ENCODE results near the gene GFRA1.
"Not testable (repeated sequence)": the region's sequence is repeated elsewhere in the genome, so short reads cannot be mapped to it uniquely, and the experiment has no call there.

The GFRA1 gene

GRCh38 chr10:116060864-116061263, 212.1 kb downstream of the GFRA1 start:
- DNase-seq (ENCODE audit: low spot score), result no peak

DNA sequence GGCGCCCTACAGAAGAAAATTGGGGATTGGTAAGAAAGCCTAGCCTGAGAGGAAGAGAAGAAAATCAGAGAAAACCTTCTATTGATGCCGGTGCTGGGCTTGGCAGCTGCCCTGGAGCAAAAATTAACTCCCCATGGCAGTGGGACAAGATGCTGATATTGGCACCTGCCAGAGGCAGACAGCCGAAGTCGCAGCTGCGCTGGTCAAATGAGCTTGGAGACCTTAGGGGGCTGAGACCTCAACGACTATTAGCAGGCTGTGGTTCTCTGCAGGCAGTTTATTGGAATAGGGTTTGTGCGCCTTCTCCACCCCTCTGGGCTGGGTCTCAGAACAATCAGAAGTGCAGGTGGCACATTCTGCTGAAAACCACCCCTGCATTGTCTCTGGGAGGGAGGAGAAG, 213.7 kb downstream of the GFRA1 start:
- no peak for DNase-seq (ENCODE audit: low spot score)

GRCh38 chr10:116056445-116057293, 216.3 kb downstream of the GFRA1 start:
- no peak for DNase-seq (ENCODE audit: low spot score)

DNA sequence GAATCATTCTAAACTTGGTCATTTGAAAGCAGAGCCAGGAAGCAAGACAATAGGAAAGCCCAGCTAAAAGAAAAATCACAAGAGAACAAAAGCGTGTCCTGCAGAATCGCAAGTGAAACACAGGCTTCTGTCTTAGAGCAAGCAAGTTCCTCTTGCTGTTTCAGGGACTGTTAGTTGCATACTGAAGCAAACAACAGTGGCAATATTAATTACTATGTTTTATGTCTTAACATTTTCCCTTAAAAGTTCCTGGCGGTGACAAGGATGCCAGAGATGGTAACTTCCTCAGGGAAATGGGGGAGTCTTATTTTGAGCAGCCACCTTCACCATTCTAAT, 217.1 kb downstream of the GFRA1 start:
- DNase-seq (ENCODE audit: low spot score), result no peak

- no peak for DNase-seq (ENCODE audit: low spot score)
These were observed 217.6 kb downstream of the GFRA1 start for GRCh38 chr10:116055252-116055916.

DNA sequence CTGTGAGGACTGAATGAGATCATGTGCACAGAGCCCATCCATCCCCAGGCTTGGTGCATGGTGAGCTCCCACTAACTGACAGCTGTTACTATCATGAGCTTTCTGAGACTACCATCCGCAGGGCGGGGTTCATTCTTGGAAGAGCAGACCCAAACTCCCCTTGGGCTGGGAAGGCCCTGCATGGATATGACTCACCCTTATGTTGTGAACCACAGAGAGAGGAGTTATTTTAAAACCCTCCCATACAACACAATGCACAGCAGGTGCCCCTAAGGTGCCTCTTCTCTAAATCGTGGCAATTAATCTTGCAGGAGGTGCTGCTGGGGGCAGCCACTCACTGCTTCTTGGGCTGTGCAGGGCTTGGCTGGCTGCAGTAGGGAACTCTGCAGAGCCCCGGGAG, 219.1 kb downstream of the GFRA1 start:
- DNase-seq (ENCODE audit: low spot score), result no peak

DNA sequence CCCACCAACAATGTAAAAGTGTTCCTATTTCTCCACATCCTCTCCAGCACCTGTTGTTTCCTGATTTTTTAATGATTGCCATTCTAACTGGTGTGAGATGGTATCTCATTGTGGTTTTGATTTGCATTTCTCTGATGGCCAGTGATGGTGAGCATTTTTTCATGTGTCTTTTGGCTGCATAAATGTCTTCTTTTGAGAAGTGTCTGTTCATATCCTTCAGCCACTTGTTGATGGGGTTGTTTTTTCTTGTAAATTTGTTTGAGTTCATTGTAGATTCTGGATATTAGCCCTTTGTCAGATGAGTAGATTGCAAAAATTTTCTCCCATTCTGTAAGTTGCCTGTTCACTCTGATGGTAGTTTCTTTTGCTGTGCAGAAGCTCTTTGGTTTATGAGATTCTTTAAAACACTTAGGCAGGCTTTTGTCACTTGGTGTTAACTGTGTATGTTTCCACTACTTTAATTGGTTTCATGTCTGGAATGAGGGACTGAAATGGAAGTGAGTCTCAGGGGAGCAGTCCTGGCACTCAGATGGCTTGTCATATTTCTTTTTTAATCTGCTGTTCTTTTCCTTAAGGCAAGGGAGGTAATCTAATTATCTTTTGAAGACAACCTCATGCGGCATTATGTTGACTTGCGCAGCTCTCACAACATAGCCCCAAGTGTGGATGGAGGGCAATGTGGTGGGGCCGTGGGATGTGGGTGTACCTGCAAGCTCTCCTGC, 219.8 kb downstream of the GFRA1 start:
- not testable (repeated sequence) for DNase-seq (ENCODE audit: low spot score)

DNA sequence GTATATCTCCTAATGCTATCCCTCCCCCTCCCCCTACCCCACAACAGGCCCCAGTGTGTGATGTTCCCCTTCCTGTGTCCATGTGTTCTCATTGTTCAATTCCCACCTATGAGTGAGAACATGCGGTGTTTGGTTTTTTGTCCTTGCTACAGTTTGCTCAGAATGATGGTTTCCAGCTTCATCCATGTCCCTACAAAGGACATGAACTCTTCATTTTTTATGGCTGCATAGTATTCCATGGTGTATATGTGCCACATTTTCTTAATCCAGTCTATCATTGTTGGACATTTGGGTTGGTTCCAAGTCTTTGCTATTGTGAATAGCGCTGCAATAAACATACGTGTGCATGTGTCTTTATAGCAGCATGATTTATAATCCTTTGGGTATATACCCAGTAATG, 220.5 kb downstream of the GFRA1 start:
- not testable (repeated sequence) for DNase-seq (ENCODE audit: low spot score)

GRCh38 chr10:116049974-116050304, 223.1 kb downstream of the GFRA1 start:
- DNase-seq (ENCODE audit: low spot score), result no peak

GRCh38 chr10:116049158-116049973, 223.6 kb downstream of the GFRA1 start:
- no peak for DNase-seq (ENCODE audit: low spot score)

DNA sequence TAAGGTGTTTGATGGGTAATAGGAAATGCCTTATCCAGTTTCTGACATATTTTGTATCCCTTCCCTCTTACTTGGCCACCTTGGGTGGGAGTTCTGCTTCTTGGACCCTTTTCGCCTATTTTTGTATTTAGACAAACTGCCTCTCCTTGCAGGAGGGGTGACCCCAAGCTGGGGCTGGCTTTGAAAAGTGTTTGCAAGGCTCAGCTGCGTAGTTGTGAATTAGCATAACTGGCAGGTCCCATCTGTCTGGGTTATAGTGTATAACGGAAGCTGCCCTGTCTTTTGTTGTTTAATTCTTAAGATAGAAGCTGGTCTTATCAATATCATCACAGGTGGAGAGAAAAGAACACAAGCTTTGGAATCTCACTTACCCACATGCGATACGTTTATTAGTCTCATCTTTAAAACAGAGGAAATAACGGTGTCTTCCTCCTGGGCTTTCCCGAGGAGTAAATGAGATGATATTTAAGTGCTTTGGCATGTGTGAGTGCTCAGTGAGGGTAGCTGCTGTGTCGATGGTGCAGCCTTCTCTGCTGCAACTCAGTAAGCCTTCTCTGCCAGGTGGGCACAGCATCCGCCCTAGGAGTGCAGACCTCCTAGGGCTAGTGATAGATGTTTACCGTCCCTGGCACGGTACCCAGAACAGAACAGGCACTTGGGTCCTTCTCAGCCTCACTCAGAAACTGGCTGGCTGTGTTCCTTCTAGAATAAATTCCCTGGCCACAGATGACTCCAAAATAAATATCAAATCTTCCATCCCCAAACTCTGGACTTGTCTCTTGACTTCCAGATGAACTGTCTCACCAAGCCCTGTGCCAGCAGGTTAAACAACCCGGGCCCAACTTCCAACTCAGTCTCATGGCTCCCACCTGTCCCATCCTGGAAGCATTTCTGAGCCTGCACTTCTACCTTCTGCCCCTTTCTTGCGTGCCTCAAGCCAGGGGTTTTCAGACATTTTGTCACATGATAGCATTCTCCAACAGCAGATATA, 227.3 kb downstream of the GFRA1 start:
- no peak for DNase-seq (ENCODE audit: low spot score)

DNA sequence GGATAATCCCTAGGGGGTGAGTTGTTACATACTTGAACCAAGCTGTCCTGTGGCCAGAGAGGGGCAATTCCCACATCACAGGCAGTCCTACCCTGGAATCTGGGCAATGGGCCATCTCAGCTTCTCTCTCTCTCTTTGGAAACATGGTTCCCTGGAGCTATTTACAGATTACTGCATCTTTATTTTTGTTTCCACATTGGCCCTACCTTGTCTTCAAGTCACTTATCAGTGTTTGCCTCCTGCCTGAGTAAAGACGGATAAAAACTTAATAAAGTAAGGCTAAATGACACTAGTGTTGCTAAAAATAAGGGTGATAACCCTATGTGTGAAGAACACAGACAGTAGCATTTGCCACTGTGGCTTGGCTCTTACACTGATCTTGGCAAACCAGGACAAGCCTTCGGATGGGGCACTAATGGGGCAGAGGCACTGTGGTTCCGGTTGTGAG, 228.2 kb downstream of the GFRA1 start:
- DNase-seq (ENCODE audit: low spot score), result no peak

DNA sequence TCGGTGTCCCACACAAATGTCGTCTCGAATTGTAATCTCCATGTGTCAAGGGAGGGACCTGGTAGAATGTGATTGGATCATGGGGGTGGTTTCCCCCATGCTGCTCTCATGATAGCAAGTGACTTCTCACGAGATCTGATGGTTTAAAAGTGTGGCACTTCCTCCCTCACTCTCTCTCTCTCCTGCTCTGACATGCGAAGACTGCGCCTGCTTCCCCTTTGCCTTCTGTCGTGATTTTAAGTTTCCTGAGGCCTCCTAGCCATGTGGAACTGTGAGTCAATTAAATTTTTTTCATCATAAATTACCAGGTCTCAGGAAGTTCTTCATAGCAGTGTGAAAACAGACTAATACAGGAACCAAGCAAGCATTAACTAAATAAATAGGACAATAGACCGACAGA, 229.1 kb downstream of the GFRA1 start:
- DNase-seq (ENCODE audit: low spot score), result no peak

GRCh38 chr10:116043304-116043703, 229.7 kb downstream of the GFRA1 start:
- no peak for DNase-seq (ENCODE audit: low spot score)

DNA sequence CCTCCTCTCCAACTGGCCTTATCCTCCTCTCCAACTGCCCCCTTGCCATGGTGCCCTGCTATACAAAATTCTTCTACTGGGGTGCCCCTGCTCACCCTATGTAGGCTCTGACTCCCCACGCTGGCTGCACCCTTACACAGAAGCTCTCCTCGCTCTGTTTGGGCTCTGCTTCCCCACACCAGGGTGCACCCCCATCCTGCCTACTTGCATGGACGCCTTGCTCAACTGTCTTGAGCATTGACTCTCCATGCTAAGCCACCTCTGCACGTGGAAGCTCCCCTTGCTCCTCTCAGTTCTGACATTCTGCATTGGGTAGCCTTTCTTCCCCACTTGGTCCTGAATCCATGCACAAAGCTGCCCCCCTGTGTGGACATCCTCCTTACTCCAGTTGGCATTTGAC, 231.1 kb downstream of the GFRA1 start:
- no peak for DNase-seq (ENCODE audit: low spot score)

- DNase-seq (ENCODE audit: low spot score), result no peak
These were observed 233.4 kb downstream of the GFRA1 start for GRCh38 chr10:116039612-116040011.

DNA sequence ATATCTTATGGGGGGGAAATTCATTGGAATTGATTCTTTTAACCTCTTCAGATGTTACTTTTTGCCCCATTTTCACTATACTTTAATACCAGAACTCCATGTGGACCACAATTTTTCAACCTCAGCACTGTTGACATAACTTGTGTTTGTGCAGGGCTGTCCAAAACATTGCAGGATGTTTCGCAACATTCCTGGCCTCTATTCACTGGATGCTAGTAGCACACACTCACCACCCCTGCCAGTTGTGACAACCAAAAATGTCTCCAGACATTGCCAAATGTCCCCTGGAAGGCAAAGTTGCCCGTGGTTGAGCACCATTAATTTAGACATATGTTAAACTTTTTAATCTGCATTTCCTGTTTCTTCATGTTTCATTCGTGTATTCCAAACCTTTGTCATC, 234.7 kb downstream of the GFRA1 start:
- no peak for DNase-seq (ENCODE audit: low spot score)

- not testable (repeated sequence) for DNase-seq (ENCODE audit: low spot score)
These were observed 237.6 kb downstream of the GFRA1 start for GRCh38 chr10:116035406-116035805.

GRCh38 chr10:116030576-116030975, 242.4 kb downstream of the GFRA1 start:
- DNase-seq (ENCODE audit: low spot score), result no peak

DNA sequence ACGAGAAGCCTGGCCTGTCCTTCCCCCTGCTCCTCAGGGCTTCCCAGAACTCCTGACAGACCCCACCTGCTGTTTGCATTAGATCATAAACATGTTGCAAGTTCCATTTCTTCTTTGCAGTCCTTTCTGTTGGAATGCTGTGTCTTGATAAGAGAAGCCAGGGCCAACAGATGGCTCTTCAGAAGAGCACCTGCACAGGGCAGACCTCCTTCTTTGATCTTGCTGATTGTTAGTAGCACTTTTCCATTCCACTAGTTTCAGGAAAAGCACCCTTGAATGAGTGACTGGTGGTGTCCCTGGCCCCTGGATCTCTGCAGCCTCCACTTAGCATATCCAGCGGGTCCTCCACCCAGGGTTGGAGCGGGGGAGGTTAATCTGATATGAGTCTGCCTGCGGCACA, 243.2 kb downstream of the GFRA1 start:
- no peak for DNase-seq (ENCODE audit: low spot score)

DNA sequence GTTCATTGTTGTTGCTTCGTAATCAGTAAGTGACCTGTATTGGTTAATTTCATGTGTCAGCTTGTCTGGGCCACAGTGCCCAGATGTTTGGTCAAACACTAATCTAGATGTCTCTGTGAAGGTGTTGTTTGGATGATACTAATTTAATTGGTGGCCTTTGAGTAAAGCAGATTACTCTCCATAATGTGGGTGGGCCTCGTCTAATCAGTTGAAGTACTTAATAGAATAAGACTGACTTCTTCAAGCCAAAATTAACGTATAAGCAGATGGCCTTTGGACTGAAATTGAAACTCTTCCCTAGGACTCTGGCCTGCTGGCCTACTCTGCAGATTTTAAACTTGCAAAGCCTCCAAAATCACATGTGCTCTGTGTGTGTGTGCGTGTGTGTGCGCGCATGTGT, 245.7 kb downstream of the GFRA1 start:
- DNase-seq (ENCODE audit: low spot score), result no peak

Measured in SW480 (cell line).